DOHH2 (cell line): ENCODE measurements around the gene MAGEA11.

Experiments used
- H3F3A ChIP-seq: fragments of 200-600 bp; sonication (generic), shearing (Covaris generic); 2 replicates; pipeline ENCODE4 v1.6.0; 2016; ENCODE audit warnings: antibody characterized with exemption, mild to moderate bottlenecking; ENCODE audit not compliant: control insufficient read depth, insufficient read depth
- H3K27ac ChIP-seq: fragments of 200-600 bp; sonication (generic); 2 replicates; pipeline ENCODE4 v1.5.1; 2014; ENCODE audit warnings: low read depth, mild to moderate bottlenecking, low read length, moderate library complexity
- H3K27me3 ChIP-seq: fragments of 200-600 bp; sonication (generic); 2 replicates; pipeline ENCODE4 v1.6.1; 2014; ENCODE audit warnings: mild to moderate bottlenecking, low read length, mixed read lengths; ENCODE audit not compliant: control insufficient read depth
- H3K36me3 ChIP-seq: fragments of 200-600 bp; sonication (generic); 2 replicates; pipeline ENCODE4 v1.6.1; 2014; ENCODE audit warnings: mild to moderate bottlenecking, low read length, moderate library complexity, mixed read lengths; ENCODE audit not compliant: control insufficient read depth
- H3K4me1 ChIP-seq: fragments of 200-600 bp; sonication (generic); 2 replicates; pipeline ENCODE4 v1.6.1; 2014; ENCODE audit warnings: mild to moderate bottlenecking, low read length, mixed read lengths; ENCODE audit not compliant: control insufficient read depth
- H3K4me2 ChIP-seq: fragments of 200-600 bp; sonication (generic); 2 replicates; pipeline ENCODE4 v1.6.0; 2014; ENCODE audit warnings: mild to moderate bottlenecking, low read length, moderate library complexity
- H3K4me3 ChIP-seq: fragments of 200-600 bp; sonication (generic); 2 replicates; pipeline ENCODE4 v1.5.1; 2014; ENCODE audit warnings: mild to moderate bottlenecking, low read length, mixed read lengths
- H3K79me2 ChIP-seq: fragments of 200-600 bp; sonication (generic); 2 replicates; pipeline ENCODE4 v1.6.1; 2014; ENCODE audit warnings: mild to moderate bottlenecking, low read length, mixed read lengths; ENCODE audit not compliant: control insufficient read depth
- H3K9me2 ChIP-seq: fragments of 200-600 bp; sonication (generic); replicated peaks from 2 replicates; pipeline ENCODE4 v1.6.1; 2014; ENCODE audit warnings: mild to moderate bottlenecking, low read length, mixed read lengths; ENCODE audit not compliant: control insufficient read depth
- H3K9me3 ChIP-seq: fragments of 200-600 bp; sonication (generic); 2 replicates; pipeline ENCODE4 v1.6.1; 2014; ENCODE audit warnings: antibody characterized with exemption, low read length, mixed read lengths; ENCODE audit not compliant: control insufficient read depth, insufficient read depth
- H4K20me1 ChIP-seq: fragments of 200-600 bp; sonication (generic); 2 replicates; pipeline ENCODE4 v1.6.0; 2014; ENCODE audit warnings: low read depth, mild to moderate bottlenecking, antibody characterized with exemption, low read length, moderate library complexity; ENCODE audit not compliant: control insufficient read depth, insufficient read depth
- EZH2phosphoT487 ChIP-seq: fragments of 200-600 bp; sonication (generic); IDR thresholded peaks from 2 replicates; pipeline ENCODE4 v1.6.1; 2017; ENCODE audit warnings: borderline replicate concordance, mild to moderate bottlenecking, antibody characterized with exemption, low read length, moderate library complexity, mixed read lengths
- TF ChIP-seq, protein P1 (sequence below): fragments of 200-600 bp; sonication (generic); IDR thresholded peaks from one replicate; pipeline ENCODE4 v1.5.1; 2014; ENCODE audit warnings: antibody characterized with exemption, mild to moderate bottlenecking, low read depth, low read length; ENCODE audit not compliant: poor library complexity, severe bottlenecking

The MAGEA11 gene

DNA sequence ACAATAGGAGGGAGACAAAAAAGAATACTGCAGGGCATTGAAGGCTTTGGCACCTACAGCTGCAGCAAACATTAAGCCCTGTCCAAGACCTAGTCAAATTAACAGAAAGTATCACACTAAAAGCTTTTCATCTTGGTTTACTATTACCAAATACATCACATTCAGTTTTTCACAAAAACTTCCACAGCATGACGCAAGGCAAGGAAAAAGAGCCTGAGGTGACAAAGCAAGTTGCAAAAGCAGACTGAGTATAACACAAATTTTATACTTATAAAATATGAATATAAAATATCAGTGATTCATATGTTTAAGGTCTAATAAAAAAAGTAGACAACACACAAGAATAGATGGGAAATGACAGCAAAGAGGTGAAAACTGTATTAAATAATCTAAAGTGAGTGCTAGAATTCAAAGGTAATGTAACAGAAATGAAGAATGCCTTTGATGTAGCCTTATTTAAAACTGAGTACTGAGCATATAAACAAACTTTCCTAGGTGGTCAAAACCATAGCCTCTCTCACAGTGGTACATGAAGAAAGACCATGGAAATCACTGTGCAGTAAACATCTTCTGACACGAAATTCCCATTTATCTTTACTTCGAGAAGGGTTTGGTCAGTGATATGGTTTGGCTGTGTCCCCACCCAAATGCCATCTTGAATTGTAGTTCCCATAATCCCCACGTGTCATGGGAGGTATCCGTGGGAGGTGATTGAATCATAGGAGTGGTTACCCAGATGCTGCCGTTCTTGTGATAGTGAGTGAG is 27.7 kb upstream of the MAGEA11 start:
- H3K4me1 ChIP-seq = no peaks in the 10 kb centered on the region
- H3K4me2 ChIP-seq = no peak overlapping the region
- TF ChIP-seq, protein P1, sequence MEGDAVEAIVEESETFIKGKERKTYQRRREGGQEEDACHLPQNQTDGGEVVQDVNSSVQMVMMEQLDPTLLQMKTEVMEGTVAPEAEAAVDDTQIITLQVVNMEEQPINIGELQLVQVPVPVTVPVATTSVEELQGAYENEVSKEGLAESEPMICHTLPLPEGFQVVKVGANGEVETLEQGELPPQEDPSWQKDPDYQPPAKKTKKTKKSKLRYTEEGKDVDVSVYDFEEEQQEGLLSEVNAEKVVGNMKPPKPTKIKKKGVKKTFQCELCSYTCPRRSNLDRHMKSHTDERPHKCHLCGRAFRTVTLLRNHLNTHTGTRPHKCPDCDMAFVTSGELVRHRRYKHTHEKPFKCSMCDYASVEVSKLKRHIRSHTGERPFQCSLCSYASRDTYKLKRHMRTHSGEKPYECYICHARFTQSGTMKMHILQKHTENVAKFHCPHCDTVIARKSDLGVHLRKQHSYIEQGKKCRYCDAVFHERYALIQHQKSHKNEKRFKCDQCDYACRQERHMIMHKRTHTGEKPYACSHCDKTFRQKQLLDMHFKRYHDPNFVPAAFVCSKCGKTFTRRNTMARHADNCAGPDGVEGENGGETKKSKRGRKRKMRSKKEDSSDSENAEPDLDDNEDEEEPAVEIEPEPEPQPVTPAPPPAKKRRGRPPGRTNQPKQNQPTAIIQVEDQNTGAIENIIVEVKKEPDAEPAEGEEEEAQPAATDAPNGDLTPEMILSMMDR = no peak
- no peak for TF ChIP-seq EZH2phosphoT487
- H3K27ac ChIP-seq = no peak overlapping the region
- H3K79me2 ChIP-seq = no peaks in the 10 kb centered on the region
- H3K4me3 ChIP-seq = no peak overlapping the region
- H3K36me3 ChIP-seq = no peaks in the 10 kb centered on the region
- no peaks in the 10 kb centered on the region for H3F3A ChIP-seq
- H3K27me3 ChIP-seq = no peaks in the 10 kb centered on the region
- H3K9me2 ChIP-seq = no peaks in the 10 kb centered on the region
- H4K20me1 ChIP-seq = no peaks in the 10 kb centered on the region
- H3K9me3 ChIP-seq = no peaks in the 10 kb centered on the region

DNA sequence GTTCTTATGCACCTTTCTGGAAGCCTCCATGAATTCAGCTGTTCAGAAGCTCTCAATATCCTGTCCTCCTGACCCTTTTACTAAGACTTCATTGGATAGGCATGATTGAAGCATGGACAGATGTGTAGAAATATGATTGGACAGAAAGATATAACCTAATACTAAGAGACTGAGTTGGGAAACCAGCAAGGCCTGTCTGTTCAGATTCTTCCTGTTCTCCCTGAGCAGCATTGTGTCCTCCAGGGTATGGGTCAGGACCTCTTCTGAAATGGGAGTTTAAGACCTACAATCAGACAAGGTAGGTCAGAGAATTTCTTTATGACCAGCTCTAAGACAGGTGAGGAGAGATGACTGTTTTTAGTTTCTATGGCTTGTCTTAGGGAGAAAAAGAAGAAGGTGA is 23.9 kb upstream of the MAGEA11 start:
- Histone ChIP-seq H3K4me2 (no peak overlapping the region), H3K9me3 (no peaks in the 10 kb centered on the region), H4K20me1 (no peaks in the 10 kb centered on the region), H3K36me3 (no peaks in the 10 kb centered on the region), H3K4me1 (no peaks in the 10 kb centered on the region), H3K79me2 (no peaks in the 10 kb centered on the region), H3K9me2 (no peaks in the 10 kb centered on the region), H3K27me3 (no peaks in the 10 kb centered on the region), H3K4me3 (no peak overlapping the region), H3K27ac (no peak overlapping the region), H3F3A (no peaks in the 10 kb centered on the region)
- TF ChIP-seq EZH2phosphoT487 = no peak
- TF ChIP-seq, protein P1 = no peak

DNA sequence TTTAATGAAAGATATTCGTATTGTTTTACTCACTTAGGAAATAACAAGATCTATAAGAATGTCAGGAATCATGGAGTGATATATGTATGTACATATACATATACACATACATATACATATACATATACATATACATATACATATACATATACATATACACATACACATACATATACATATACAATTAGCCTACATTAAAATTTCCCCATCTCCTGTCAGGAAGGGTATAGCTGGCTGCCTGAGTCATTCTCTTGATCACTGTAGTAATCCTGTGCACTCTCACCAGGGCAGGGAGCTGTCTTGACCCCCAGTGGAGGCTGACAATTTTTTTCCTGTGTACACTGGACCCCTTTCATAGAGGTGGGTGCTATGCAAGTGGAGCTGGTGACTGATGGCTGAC is 23.3 kb upstream of the MAGEA11 start:
- Histone ChIP-seq H3K79me2 (no peaks in the 10 kb centered on the region), H3K27me3 (no peaks in the 10 kb centered on the region), H4K20me1 (no peaks in the 10 kb centered on the region), H3K4me2 (no peak overlapping the region), H3F3A (no peaks in the 10 kb centered on the region), H3K9me2 (no peaks in the 10 kb centered on the region), H3K9me3 (no peaks in the 10 kb centered on the region), H3K27ac (no peak overlapping the region), H3K4me1 (no peaks in the 10 kb centered on the region), H3K36me3 (no peaks in the 10 kb centered on the region), H3K4me3 (no peak overlapping the region)
- TF ChIP-seq, protein P1 = no peak
- TF ChIP-seq EZH2phosphoT487 = no peak
